Posterior cingulate gyrus (tissue), 11 donors: ENCODE results near the gene FBXW12.

ENCODE experiments used
- DNase-seq, 10 donors: peaks; one replicate each; pipeline versions ENCODE4 v3.0.0 to v3.0.0-alpha.2; 2020 to 2021; ENCODE audit warnings: mixed read lengths in 3 of 10
- intact Hi-C: fragments of 100-400 bp; cut with DNase I; formaldehyde crosslinking; loops from one replicate; pipeline ENCODE4 v1.15.1; 2023

Gene FBXW12

GRCh38 chr3:48418651-48419050, 46.6 kb downstream of the FBXW12 start:
- peak in 2 of 10 donors; percentile 20 to 34 for DNase-seq

GRCh38 chr3:48419149-48419548, 47.1 kb downstream of the FBXW12 start:
- intact Hi-C loops, result no loop called here
- DNase-seq, result peak in 4 of 10 donors; percentile 3 to 58 (median 34)

More at GRCh38 chr3:48418651-48419050, 46.6 kb downstream of the FBXW12 start:
- intact Hi-C loops, result no loop called here

GRCh38 chr3:48419597-48419996, 47.6 kb downstream of the FBXW12 start:
- intact Hi-C loops, result no loop called here
- DNase-seq, result peak in 1 of 10 donors; percentile 80

- intact Hi-C loops, result no loop called here
- peak in 1 of 10 donors; percentile 82 for DNase-seq
Observed at GRCh38 chr3:48420561-48420960, 48.5 kb downstream of the FBXW12 start.

- intact Hi-C loops, result no loop called here
- DNase-seq, result no peak
Observed at GRCh38 chr3:48422272-48422671, 50.3 kb downstream of the FBXW12 start.

- DNase-seq, result peak in 1 of 10 donors; percentile 50
- intact Hi-C loops, result no loop called here
Observed at GRCh38 chr3:48422681-48423080, 50.7 kb downstream of the FBXW12 start.

- intact Hi-C loops, result no loop called here
- DNase-seq, result peak in 5 of 10 donors; percentile 26 to 83 (median 46)
Observed at GRCh38 chr3:48423241-48423882, 51.3 kb downstream of the FBXW12 start.

- peak in 4 of 10 donors; percentile 27 to 87 (median 64) for DNase-seq
- intact Hi-C loops, result no loop called here
Observed at GRCh38 chr3:48423883-48424695, 52.1 kb downstream of the FBXW12 start.

- peak in 9 of 10 donors; percentile 44 to 93 (median 62) for DNase-seq
- intact Hi-C loops, result no loop called here
Observed at GRCh38 chr3:48425281-48425812, 53.3 kb downstream of the FBXW12 start.

GRCh38 chr3:48426401-48426909, 54.4 kb downstream of the FBXW12 start:
- DNase-seq, result peak; percentile 81 to 98 (median 88)
- intact Hi-C loops, result no loop called here

GRCh38 chr3:48426944-48427629, 55.1 kb downstream of the FBXW12 start:
- DNase-seq, result peak in 4 of 10 donors; percentile 50 to 79 (median 76)
- intact Hi-C loops, result no loop called here

GRCh38 chr3:48427630-48427962, 55.6 kb downstream of the FBXW12 start:
- peak in 5 of 10 donors; percentile 18 to 88 (median 75) for DNase-seq
- intact Hi-C loops, result no loop called here

- DNase-seq, result peak in 2 of 10 donors; percentile 79 to 80
- intact Hi-C loops, result no loop called here
Observed at GRCh38 chr3:48428088-48428571, 56.1 kb downstream of the FBXW12 start.

- intact Hi-C loops, result no loop called here
- peak in 9 of 10 donors; percentile 27 to 92 (median 53) for DNase-seq
Observed at GRCh38 chr3:48428572-48429316, 56.7 kb downstream of the FBXW12 start.

GRCh38 chr3:48429317-48429959, 57.4 kb downstream of the FBXW12 start:
- DNase-seq, result peak; percentile 65 to 97 (median 72)
- intact Hi-C loops, result no loop called here

GRCh38 chr3:48429960-48430707, 58.1 kb downstream of the FBXW12 start, which contains the start of gene PLXNB1:
PLXNB1 (minus strand) TSS chr3:48430086; CDS start chr3:48424611, 5,475 bp downstream.
- intact Hi-C loops, result no loop called here
- DNase-seq, result peak in 2 of 10 donors; percentile 74 to 80

- DNase-seq, result peak in 1 of 10 donors; percentile 69
- intact Hi-C loops, result no loop called here
Observed at GRCh38 chr3:48430708-48431101, 58.7 kb downstream of the FBXW12 start.
